ENCODE data around the gene ZNRF3. TPM values are rescaled to one million over a fixed set of nuclear protein-coding genes. Genes with fewer than 3 reads are reported as not detected.

Gene ZNRF3
- total and polyA plus RNA-seq, 7 donors: 2.2 to 8.5 (median 4.9) TPM

GRCh38 chr22:28985581-28986290 lies 102.4 kb downstream of the ZNRF3 start:
- peaks cover 2 to 16% of the 10 kb centered on the region in 2 donors for H3K36me3 ChIP-seq (ENCODE audit: insufficient read depth in 1 of 2, low read depth in 1 of 2)
- 92 to 95% (median 93%) methylated on average over 3 of the region's 3 CpGs for WGBS, 3 donors
- peaks cover 15% of the 10 kb centered on the region for H3K4me1 ChIP-seq
- no peak overlapping the region for H3K27ac ChIP-seq
- H3K9me3 ChIP-seq: no peaks in the 10 kb centered on the region
- TF ChIP-seq CTCF (IDR thresholded peaks at IDR 0.05): no peak
- ATAC-seq (no peak), DNase-seq (no peak)
- no peak overlapping the region for H3K4me3 ChIP-seq
- H3K27me3 ChIP-seq (ENCODE audit: insufficient read depth in 3 of 3, low read length in 2 of 3): no peaks in the 10 kb centered on the region
- intact Hi-C loops (cut with DNase I): no loop called here

- TF ChIP-seq CTCF (IDR thresholded peaks at IDR 0.05): no peak
- Histone ChIP-seq H3K4me1 (peaks cover 15% of the 10 kb centered on the region), H3K9me3 (no peaks in the 10 kb centered on the region), H3K36me3 (ENCODE audit: insufficient read depth in 1 of 2, low read depth in 1 of 2) (peaks cover 2 to 16% of the 10 kb centered on the region in 2 donors), H3K4me3 (no peak overlapping the region), H3K27me3 (ENCODE audit: insufficient read depth in 3 of 3, low read length in 2 of 3) (no peaks in the 10 kb centered on the region), H3K27ac (no peak overlapping the region)
- DNase-seq (no peak), ATAC-seq (no peak)
- intact Hi-C loops (cut with DNase I): no loop called here
- WGBS, 3 donors: 71 to 78% (median 73%) methylated on average over 3 of the region's 3 CpGs
These were observed 103.0 kb downstream of the ZNRF3 start for GRCh38 chr22:28986366-28986765.

GRCh38 chr22:28988457-28988856 lies 105.1 kb downstream of the ZNRF3 start:
- Histone ChIP-seq H3K9me3 (no peaks in the 10 kb centered on the region), H3K4me3 (no peak overlapping the region), H3K36me3 (ENCODE audit: insufficient read depth in 1 of 2, low read depth in 1 of 2) (peaks cover 2 to 16% of the 10 kb centered on the region in 2 donors), H3K4me1 (peaks cover 20% of the 10 kb centered on the region), H3K27ac (no peak overlapping the region), H3K27me3 (ENCODE audit: insufficient read depth in 3 of 3, low read length in 2 of 3) (no peaks in the 10 kb centered on the region)
- no peak for TF ChIP-seq CTCF (IDR thresholded peaks at IDR 0.05)
- ATAC-seq: no peak
- no peak for DNase-seq
- intact Hi-C loops (cut with DNase I): no loop called here
- 93 to 97% (median 95%) methylated on average over 4 of the region's 4 CpGs for WGBS, 3 donors

- Histone ChIP-seq H3K27ac (no peak overlapping the region), H3K4me3 (no peak overlapping the region), H3K9me3 (no peaks in the 10 kb centered on the region), H3K36me3 (ENCODE audit: insufficient read depth in 1 of 2, low read depth in 1 of 2) (peaks cover 2 to 16% of the 10 kb centered on the region in 2 donors), H3K4me1 (peaks cover 16% of the 10 kb centered on the region), H3K27me3 (ENCODE audit: insufficient read depth in 3 of 3, low read length in 2 of 3) (no peaks in the 10 kb centered on the region)
- TF ChIP-seq CTCF (IDR thresholded peaks at IDR 0.05): no peak
- DNase-seq (no peak), ATAC-seq (no peak)
- intact Hi-C loops (cut with DNase I): no loop called here
- 77 to 83% (median 80%) methylated on average over 5 of the region's 5 CpGs for WGBS, 3 donors
These were observed 105.7 kb downstream of the ZNRF3 start for GRCh38 chr22:28989035-28989464.

- DNase-seq: no peak
These were observed 106.1 kb downstream of the ZNRF3 start for GRCh38 chr22:28989484-28989883.

More at GRCh38 chr22:28989484-28989883, 106.1 kb downstream of the ZNRF3 start:
- peaks cover 13% of the 10 kb centered on the region for H3K4me1 ChIP-seq
- no peak for TF ChIP-seq CTCF (IDR thresholded peaks at IDR 0.05)
- no peak overlapping the region for H3K27ac ChIP-seq
- H3K27me3 ChIP-seq (ENCODE audit: insufficient read depth in 3 of 3, low read length in 2 of 3): no peaks in the 10 kb centered on the region
- no peak overlapping the region for H3K4me3 ChIP-seq
- H3K36me3 ChIP-seq (ENCODE audit: insufficient read depth in 1 of 2, low read depth in 1 of 2): peaks cover 2 to 16% of the 10 kb centered on the region in 2 donors
- no peaks in the 10 kb centered on the region for H3K9me3 ChIP-seq
- no peak for ATAC-seq
- intact Hi-C loops (cut with DNase I): no loop called here
- WGBS, 3 donors: 72 to 82% (median 73%) methylated on average over 7 of the region's 7 CpGs
